GM23338 (cell line): ENCODE results near the gene NAA16.

ENCODE experiments used
- EZH2 ChIP-seq: fragments of 200-600 bp; sonication (generic); IDR thresholded peaks from one replicate; pipeline ENCODE4 v1.8.0; 2017; ENCODE audit warnings: antibody characterized with exemption, mild to moderate bottlenecking, low read depth; ENCODE audit not compliant: unreplicated experiment
- POLR2AphosphoS5 ChIP-seq: IDR thresholded peaks from 2 replicates; pipeline ENCODE4 v1.6.1; 2016; ENCODE audit warnings: antibody characterized with exemption, low read depth
- TF ChIP-seq, protein P1 (sequence below), 2 experiments: fragments of 200-600 bp in 1 of 2; sonication (generic) in 1 of 2; conservative IDR thresholded peaks; 2 replicates each; pipeline versions ENCODE4 v1.5.1 to v1.6.1; 2016 to 2017; ENCODE audit warnings: antibody characterized with exemption in 2 of 2, low read depth in 2 of 2, mild to moderate bottlenecking in 2 of 2, moderate library complexity in 1 of 2
- TF ChIP-seq, protein P2 (sequence below): IDR thresholded peaks from one replicate; pipeline ENCODE4 v1.6.1; 2018; ENCODE audit warnings: antibody characterized with exemption; ENCODE audit not compliant: unreplicated experiment
- TF ChIP-seq, protein P3 (sequence below): IDR thresholded peaks from 2 replicates; pipeline ENCODE4 v1.6.1; 2016; ENCODE audit warnings: antibody characterized with exemption

DNA sequence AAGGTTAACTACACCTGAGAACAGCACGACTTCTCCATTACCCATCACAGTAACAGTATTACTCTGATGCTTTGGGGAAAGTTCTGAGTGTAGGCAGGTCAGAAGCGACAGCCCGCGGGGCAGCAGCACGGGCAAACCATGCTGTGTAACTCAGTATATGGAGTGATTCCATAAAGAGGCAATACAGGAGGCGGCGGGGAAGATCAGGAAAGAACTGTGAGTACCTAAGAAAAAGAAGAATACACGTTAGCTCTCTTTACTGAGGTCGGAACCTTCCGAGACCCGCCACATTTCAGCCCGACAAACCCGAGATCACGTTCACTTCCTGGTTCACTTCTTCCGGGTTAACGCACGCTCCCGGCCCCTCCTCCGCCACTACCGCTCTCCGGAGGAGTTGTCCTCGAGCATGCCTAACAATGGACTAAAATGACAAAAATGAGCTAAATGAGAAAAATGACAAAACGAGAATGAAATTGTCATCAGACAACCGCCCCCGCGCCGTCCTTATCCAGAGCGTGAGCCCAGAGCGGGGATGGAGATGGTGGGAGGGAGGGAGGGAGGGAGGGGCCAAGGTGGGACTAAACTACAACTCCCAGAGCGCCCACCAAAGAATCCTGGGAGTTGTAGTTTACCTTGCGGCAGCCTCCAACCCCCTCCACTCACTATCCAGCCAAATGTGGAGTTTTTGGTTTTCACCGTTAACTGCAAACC lies 47.7 kb upstream of the NAA16 start, which contains the start of gene MTRF1:
- TF ChIP-seq, protein P1, sequence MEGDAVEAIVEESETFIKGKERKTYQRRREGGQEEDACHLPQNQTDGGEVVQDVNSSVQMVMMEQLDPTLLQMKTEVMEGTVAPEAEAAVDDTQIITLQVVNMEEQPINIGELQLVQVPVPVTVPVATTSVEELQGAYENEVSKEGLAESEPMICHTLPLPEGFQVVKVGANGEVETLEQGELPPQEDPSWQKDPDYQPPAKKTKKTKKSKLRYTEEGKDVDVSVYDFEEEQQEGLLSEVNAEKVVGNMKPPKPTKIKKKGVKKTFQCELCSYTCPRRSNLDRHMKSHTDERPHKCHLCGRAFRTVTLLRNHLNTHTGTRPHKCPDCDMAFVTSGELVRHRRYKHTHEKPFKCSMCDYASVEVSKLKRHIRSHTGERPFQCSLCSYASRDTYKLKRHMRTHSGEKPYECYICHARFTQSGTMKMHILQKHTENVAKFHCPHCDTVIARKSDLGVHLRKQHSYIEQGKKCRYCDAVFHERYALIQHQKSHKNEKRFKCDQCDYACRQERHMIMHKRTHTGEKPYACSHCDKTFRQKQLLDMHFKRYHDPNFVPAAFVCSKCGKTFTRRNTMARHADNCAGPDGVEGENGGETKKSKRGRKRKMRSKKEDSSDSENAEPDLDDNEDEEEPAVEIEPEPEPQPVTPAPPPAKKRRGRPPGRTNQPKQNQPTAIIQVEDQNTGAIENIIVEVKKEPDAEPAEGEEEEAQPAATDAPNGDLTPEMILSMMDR (conservative IDR thresholded peaks at IDR 0.05; ENCODE audit: low read depth in 2 of 2): no peak
- TF ChIP-seq, protein P2, sequence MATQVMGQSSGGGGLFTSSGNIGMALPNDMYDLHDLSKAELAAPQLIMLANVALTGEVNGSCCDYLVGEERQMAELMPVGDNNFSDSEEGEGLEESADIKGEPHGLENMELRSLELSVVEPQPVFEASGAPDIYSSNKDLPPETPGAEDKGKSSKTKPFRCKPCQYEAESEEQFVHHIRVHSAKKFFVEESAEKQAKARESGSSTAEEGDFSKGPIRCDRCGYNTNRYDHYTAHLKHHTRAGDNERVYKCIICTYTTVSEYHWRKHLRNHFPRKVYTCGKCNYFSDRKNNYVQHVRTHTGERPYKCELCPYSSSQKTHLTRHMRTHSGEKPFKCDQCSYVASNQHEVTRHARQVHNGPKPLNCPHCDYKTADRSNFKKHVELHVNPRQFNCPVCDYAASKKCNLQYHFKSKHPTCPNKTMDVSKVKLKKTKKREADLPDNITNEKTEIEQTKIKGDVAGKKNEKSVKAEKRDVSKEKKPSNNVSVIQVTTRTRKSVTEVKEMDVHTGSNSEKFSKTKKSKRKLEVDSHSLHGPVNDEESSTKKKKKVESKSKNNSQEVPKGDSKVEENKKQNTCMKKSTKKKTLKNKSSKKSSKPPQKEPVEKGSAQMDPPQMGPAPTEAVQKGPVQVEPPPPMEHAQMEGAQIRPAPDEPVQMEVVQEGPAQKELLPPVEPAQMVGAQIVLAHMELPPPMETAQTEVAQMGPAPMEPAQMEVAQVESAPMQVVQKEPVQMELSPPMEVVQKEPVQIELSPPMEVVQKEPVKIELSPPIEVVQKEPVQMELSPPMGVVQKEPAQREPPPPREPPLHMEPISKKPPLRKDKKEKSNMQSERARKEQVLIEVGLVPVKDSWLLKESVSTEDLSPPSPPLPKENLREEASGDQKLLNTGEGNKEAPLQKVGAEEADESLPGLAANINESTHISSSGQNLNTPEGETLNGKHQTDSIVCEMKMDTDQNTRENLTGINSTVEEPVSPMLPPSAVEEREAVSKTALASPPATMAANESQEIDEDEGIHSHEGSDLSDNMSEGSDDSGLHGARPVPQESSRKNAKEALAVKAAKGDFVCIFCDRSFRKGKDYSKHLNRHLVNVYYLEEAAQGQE: no peak
- TF ChIP-seq, protein P3, sequence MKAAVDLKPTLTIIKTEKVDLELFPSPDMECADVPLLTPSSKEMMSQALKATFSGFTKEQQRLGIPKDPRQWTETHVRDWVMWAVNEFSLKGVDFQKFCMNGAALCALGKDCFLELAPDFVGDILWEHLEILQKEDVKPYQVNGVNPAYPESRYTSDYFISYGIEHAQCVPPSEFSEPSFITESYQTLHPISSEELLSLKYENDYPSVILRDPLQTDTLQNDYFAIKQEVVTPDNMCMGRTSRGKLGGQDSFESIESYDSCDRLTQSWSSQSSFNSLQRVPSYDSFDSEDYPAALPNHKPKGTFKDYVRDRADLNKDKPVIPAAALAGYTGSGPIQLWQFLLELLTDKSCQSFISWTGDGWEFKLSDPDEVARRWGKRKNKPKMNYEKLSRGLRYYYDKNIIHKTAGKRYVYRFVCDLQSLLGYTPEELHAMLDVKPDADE: peak; percentile 92
- TF ChIP-seq EZH2 (no peak), POLR2AphosphoS5 (peak; percentile 46; the same call in 1 of the 2 replicates)
